A673 (cell line): ENCODE data around the gene IRF2. TPM values are rescaled to one million over a fixed set of nuclear protein-coding genes. Genes with fewer than 3 reads are reported as not detected.

Source experiments
- BruUV-seq: library from RNA; stranded (reverse); fragments of 400-500 nt; replicated peaks from 2 replicates; lab custom pipeline; 2021; lab: Mats Ljungman, UMichigan
- CTCF ChIA-PET: fragments of 300-600 bp; sonication (Branson Sonifier 250); formaldehyde crosslinking; loops from one replicate; lab custom pipeline; 2022; ENCODE audit warnings: antibody characterized with exemption; lab: Charles Lee
- POLR2A ChIA-PET: fragments of 300-600 bp; sonication (Branson Sonifier 250); formaldehyde crosslinking; loops from one replicate; lab custom pipeline; 2022; ENCODE audit warnings: antibody characterized with exemption; ENCODE audit not compliant: low non-redundant PET; lab: Charles Lee
- DNase-seq: peaks from one replicate; pipeline ENCODE4 v3.0.0-alpha.2; 2015; ENCODE audit warnings: low spot score
- H3K27ac ChIP-seq: fragments of 200-600 bp; sonication (generic); 2 replicates; pipeline ENCODE4 v1.5.1; 2016; ENCODE audit warnings: mixed run types, low read depth, mild to moderate bottlenecking, mixed read lengths, antibody characterized with exemption, low read length; ENCODE audit not compliant: poor library complexity, severe bottlenecking
- H3K27me3 ChIP-seq: fragments of 200-600 bp; sonication (generic); replicated peaks from 2 replicates; pipeline ENCODE4 v1.6.1; 2017; ENCODE audit warnings: mixed run types, low read depth, mild to moderate bottlenecking, mixed read lengths, antibody characterized with exemption, low read length; ENCODE audit not compliant: insufficient read depth, poor library complexity
- H3K36me3 ChIP-seq: fragments of 200-600 bp; sonication (generic); 2 replicates; pipeline ENCODE4 v1.6.1; 2016; ENCODE audit warnings: mixed run types, mild to moderate bottlenecking, mixed read lengths, antibody characterized with exemption, low read length; ENCODE audit not compliant: insufficient read depth, poor library complexity, severe bottlenecking
- H3K4me1 ChIP-seq: fragments of 200-600 bp; sonication (generic); 2 replicates; pipeline ENCODE4 v1.6.1; 2017; ENCODE audit warnings: mixed run types, mild to moderate bottlenecking, mixed read lengths, antibody characterized with exemption, low read length; ENCODE audit not compliant: insufficient read depth, poor library complexity, severe bottlenecking
- H3K4me3 ChIP-seq: fragments of 200-600 bp; sonication (generic); 2 replicates; pipeline ENCODE4 v1.5.1; 2016; ENCODE audit warnings: low read depth, mixed run types, mild to moderate bottlenecking, mixed read lengths, low read length; ENCODE audit not compliant: poor library complexity, severe bottlenecking
- H3K9me3 ChIP-seq: fragments of 200-600 bp; sonication (generic); 2 replicates; pipeline ENCODE4 v1.6.1; 2016; ENCODE audit warnings: mixed run types, low read depth, mild to moderate bottlenecking, mixed read lengths, antibody characterized with exemption, low read length; ENCODE audit not compliant: poor library complexity, severe bottlenecking
- EZH2 ChIP-seq: fragments of 200-600 bp; sonication (generic); IDR thresholded peaks from 2 replicates; pipeline ENCODE4 v1.6.1; 2017; ENCODE audit warnings: borderline replicate concordance, low read depth, mild to moderate bottlenecking, mixed read lengths, antibody characterized with exemption, low read length; ENCODE audit not compliant: poor library complexity, severe bottlenecking
- intact Hi-C: fragments of 100-400 bp; cut with micrococcal nuclease; formaldehyde crosslinking; loops from one replicate; pipeline ENCODE4 v1.10.0; 2022; ENCODE audit not compliant: unreplicated experiment
- total RNA-seq: library from RNA; stranded (reverse); gene quantifications from 2 replicates; pipeline ENCODE4 v1.2.3, GENCODE V29; 2021
- TF ChIP-seq, protein P1 (sequence below): fragments of 300-800, 200-600 bp; sonication (generic); conservative IDR thresholded peaks from 2 replicates; pipeline ENCODE4 v1.5.1; 2017; ENCODE audit warnings: low read depth, mild to moderate bottlenecking, antibody characterized with exemption, low read length, moderate library complexity, mixed read lengths

The IRF2 gene
- total RNA-seq, 1 experiment from 2014 or later: 28.2 TPM

- ChIA-PET CTCF (no interaction called here), POLR2A (no interaction called here)
- Histone ChIP-seq H3K27me3 (no peaks in the 10 kb centered on the region), H3K9me3 (peaks cover 5% of the 10 kb centered on the region), H3K4me1 (peaks cover 11% of the 10 kb centered on the region), H3K27ac (no peak overlapping the region), H3K36me3 (peaks cover 28% of the 10 kb centered on the region), H3K4me3 (no peak overlapping the region)
- TF ChIP-seq, protein P1, sequence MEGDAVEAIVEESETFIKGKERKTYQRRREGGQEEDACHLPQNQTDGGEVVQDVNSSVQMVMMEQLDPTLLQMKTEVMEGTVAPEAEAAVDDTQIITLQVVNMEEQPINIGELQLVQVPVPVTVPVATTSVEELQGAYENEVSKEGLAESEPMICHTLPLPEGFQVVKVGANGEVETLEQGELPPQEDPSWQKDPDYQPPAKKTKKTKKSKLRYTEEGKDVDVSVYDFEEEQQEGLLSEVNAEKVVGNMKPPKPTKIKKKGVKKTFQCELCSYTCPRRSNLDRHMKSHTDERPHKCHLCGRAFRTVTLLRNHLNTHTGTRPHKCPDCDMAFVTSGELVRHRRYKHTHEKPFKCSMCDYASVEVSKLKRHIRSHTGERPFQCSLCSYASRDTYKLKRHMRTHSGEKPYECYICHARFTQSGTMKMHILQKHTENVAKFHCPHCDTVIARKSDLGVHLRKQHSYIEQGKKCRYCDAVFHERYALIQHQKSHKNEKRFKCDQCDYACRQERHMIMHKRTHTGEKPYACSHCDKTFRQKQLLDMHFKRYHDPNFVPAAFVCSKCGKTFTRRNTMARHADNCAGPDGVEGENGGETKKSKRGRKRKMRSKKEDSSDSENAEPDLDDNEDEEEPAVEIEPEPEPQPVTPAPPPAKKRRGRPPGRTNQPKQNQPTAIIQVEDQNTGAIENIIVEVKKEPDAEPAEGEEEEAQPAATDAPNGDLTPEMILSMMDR: no peak
- TF ChIP-seq EZH2: no peak
- no peak for DNase-seq
- BruUV-seq: no TSS peak
- intact Hi-C loops: no loop called here
Observed at GRCh38 chr4:184423003-184423686, 51.2 kb downstream of the IRF2 start.

- intact Hi-C loops: no loop called here
Observed at GRCh38 chr4:184422378-184422777, 52.0 kb downstream of the IRF2 start.

GRCh38 chr4:184421533-184422155 lies 52.7 kb downstream of the IRF2 start:
- H3K4me3 ChIP-seq: no peak overlapping the region
- BruUV-seq: no TSS peak
- TF ChIP-seq, protein P1: no peak
- TF ChIP-seq EZH2: no peak
- no peaks in the 10 kb centered on the region for H3K27me3 ChIP-seq
- DNase-seq: no peak
- peaks cover 21% of the 10 kb centered on the region for H3K4me1 ChIP-seq
- H3K27ac ChIP-seq: no peak overlapping the region
- peaks cover 5% of the 10 kb centered on the region for H3K9me3 ChIP-seq
- CTCF ChIA-PET: no interaction called here
- POLR2A ChIA-PET: no interaction called here
- intact Hi-C loops: no loop called here
- peaks cover 30% of the 10 kb centered on the region for H3K36me3 ChIP-seq

More at GRCh38 chr4:184422378-184422777, 52.0 kb downstream of the IRF2 start:
- no TSS peak for BruUV-seq
- Histone ChIP-seq H3K4me3 (no peak overlapping the region), H3K9me3 (peaks cover 5% of the 10 kb centered on the region), H3K27me3 (no peaks in the 10 kb centered on the region), H3K36me3 (peaks cover 35% of the 10 kb centered on the region), H3K27ac (no peak overlapping the region), H3K4me1 (peaks cover 18% of the 10 kb centered on the region)
- ChIA-PET CTCF (no interaction called here), POLR2A (no interaction called here)
- no peak for DNase-seq
- TF ChIP-seq EZH2: no peak
- TF ChIP-seq, protein P1: no peak
